Smooth muscle cell (in vitro differentiated cells): Measurements from ENCODE around the gene ZNF282. TPM values are rescaled to one million over a fixed set of nuclear protein-coding genes. Genes with fewer than 3 reads are reported as not detected.
"Not testable (repeated sequence)": the region's sequence is repeated elsewhere in the genome, so short reads cannot be mapped to it uniquely, and the experiment has no call there.

Experiments
- DNase-seq: peaks from one replicate; lab custom pipeline; 2025; ENCODE audit not compliant: unreplicated experiment; lab: John Stamatoyannopoulos, UW
- H2AFZ ChIP-seq: fragments of 200-600 bp; sonication (generic); 2 replicates; pipeline ENCODE4 v1.6.0; 2016; ENCODE audit warnings: antibody characterized with exemption, low read depth, mild to moderate bottlenecking
- H3F3A ChIP-seq: fragments of 200-600 bp; sonication (generic); 2 replicates; pipeline ENCODE4 v1.6.0; 2017; ENCODE audit warnings: antibody characterized with exemption, low read depth
- H3K27ac ChIP-seq: fragments of 200-600 bp; sonication (generic); 2 replicates; pipeline ENCODE4 v1.5.1; 2016; ENCODE audit warnings: low read depth, mild to moderate bottlenecking
- H3K27me3 ChIP-seq: fragments of 200-600 bp; sonication (generic); 2 replicates; pipeline ENCODE4 v1.6.1; 2016; ENCODE audit warnings: low read depth, mild to moderate bottlenecking
- H3K36me3 ChIP-seq: fragments of 200-600 bp; sonication (generic); 2 replicates; pipeline ENCODE4 v1.5.1; 2016; ENCODE audit warnings: low read depth
- H3K4me1 ChIP-seq: fragments of 200-600 bp; sonication (generic); 2 replicates; pipeline ENCODE4 v1.5.1; 2016; ENCODE audit warnings: low read depth
- H3K4me2 ChIP-seq: fragments of 200-600 bp; sonication (generic); 2 replicates; pipeline ENCODE4 v1.6.0; 2016; ENCODE audit warnings: mild to moderate bottlenecking
- H3K4me3 ChIP-seq: fragments of 200-600 bp; sonication (generic); 2 replicates; pipeline ENCODE4 v1.5.1; 2016; ENCODE audit warnings: mild to moderate bottlenecking
- H3K79me2 ChIP-seq: fragments of 200-600 bp; sonication (generic); 2 replicates; pipeline ENCODE4 v1.6.0; 2016; ENCODE audit warnings: low read depth, mild to moderate bottlenecking
- H3K9ac ChIP-seq: fragments of 200-600 bp; sonication (generic); 2 replicates; pipeline ENCODE4 v1.6.0; 2016; ENCODE audit warnings: low read depth
- H3K9me3 ChIP-seq: fragments of 200-600 bp; sonication (generic); replicated peaks from 2 replicates; pipeline ENCODE4 v1.5.1; 2016; ENCODE audit warnings: low read depth
- H4K20me1 ChIP-seq: fragments of 200-600 bp; sonication (generic); 2 replicates; pipeline ENCODE4 v1.6.0; 2016; ENCODE audit warnings: low read depth
- WGBS: methylation state at CpG from one replicate; pipeline ENCODE4 v1.1.7; 2016; ENCODE audit warnings: low lambda C conversion rate; 5-methylcytosine and 5-hydroxymethylcytosine counted together
- polyA plus RNA-seq: library from polyadenylated mRNA; unstranded; fragments of >200 nt; fragmentation: Nextera tagmentation; extraction: Ambion mirVana; gene quantifications from 2 replicates; pipeline ENCODE4 v1.2.1, GENCODE V29; 2016
- total RNA-seq: library from RNA; depleted of rRNA; stranded (reverse); fragments of >200 nt; gene quantifications from 2 replicates; pipeline ENCODE4 v1.2.3, GENCODE V29; 2014
- TF ChIP-seq, protein P1 (sequence below): fragments of 200-600 bp; sonication (generic); IDR thresholded peaks from 2 replicates; pipeline ENCODE4 v1.5.1; 2017; ENCODE audit warnings: borderline replicate concordance, mild to moderate bottlenecking, antibody characterized with exemption; ENCODE audit not compliant: insufficient read depth, poor library complexity, severe bottlenecking

ZNF282 gene
- total and polyA plus RNA-seq, 2 experiments from 2014 or later, result 5.0 to 8.9 TPM

GRCh38 chr7:149245244-149245643, 49.9 kb downstream of the ZNF282 start:
- no peak overlapping the region for H3K27ac ChIP-seq
- 72% methylated on average over 5 of the region's 5 CpGs for WGBS
- peaks cover 55% of the 10 kb centered on the region for H4K20me1 ChIP-seq
- peaks cover 7% of the 10 kb centered on the region for H3K4me1 ChIP-seq
- H3K9me3 ChIP-seq, result no peaks in the 10 kb centered on the region
- no peak overlapping the region for H2AFZ ChIP-seq
- H3K27me3 ChIP-seq, result no peaks in the 10 kb centered on the region
- no peak overlapping the region for H3K4me2 ChIP-seq
- no peak for DNase-seq
- H3K4me3 ChIP-seq, result no peak overlapping the region
- H3F3A ChIP-seq, result no peaks in the 10 kb centered on the region
- no peaks in the 10 kb centered on the region for H3K36me3 ChIP-seq
- no peak overlapping the region for H3K9ac ChIP-seq
- peaks cover 74% of the 10 kb centered on the region for H3K79me2 ChIP-seq
- TF ChIP-seq, protein P1, sequence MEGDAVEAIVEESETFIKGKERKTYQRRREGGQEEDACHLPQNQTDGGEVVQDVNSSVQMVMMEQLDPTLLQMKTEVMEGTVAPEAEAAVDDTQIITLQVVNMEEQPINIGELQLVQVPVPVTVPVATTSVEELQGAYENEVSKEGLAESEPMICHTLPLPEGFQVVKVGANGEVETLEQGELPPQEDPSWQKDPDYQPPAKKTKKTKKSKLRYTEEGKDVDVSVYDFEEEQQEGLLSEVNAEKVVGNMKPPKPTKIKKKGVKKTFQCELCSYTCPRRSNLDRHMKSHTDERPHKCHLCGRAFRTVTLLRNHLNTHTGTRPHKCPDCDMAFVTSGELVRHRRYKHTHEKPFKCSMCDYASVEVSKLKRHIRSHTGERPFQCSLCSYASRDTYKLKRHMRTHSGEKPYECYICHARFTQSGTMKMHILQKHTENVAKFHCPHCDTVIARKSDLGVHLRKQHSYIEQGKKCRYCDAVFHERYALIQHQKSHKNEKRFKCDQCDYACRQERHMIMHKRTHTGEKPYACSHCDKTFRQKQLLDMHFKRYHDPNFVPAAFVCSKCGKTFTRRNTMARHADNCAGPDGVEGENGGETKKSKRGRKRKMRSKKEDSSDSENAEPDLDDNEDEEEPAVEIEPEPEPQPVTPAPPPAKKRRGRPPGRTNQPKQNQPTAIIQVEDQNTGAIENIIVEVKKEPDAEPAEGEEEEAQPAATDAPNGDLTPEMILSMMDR, result no peak

GRCh38 chr7:149245744-149246143, 50.4 kb downstream of the ZNF282 start:
- H4K20me1 ChIP-seq, result peaks cover 55% of the 10 kb centered on the region
- H3F3A ChIP-seq, result no peaks in the 10 kb centered on the region
- WGBS, result 93% methylated on average over 5 of the region's 5 CpGs
- H3K27me3 ChIP-seq, result no peaks in the 10 kb centered on the region
- H3K79me2 ChIP-seq, result peaks cover 69% of the 10 kb centered on the region
- peaks cover 2% of the 10 kb centered on the region for H3K4me1 ChIP-seq
- no peak overlapping the region for H3K4me3 ChIP-seq
- H3K9ac ChIP-seq, result no peak overlapping the region
- no peaks in the 10 kb centered on the region for H3K9me3 ChIP-seq
- no peaks in the 10 kb centered on the region for H3K36me3 ChIP-seq
- no peak for DNase-seq
- no peak overlapping the region for H2AFZ ChIP-seq
- no peak overlapping the region for H3K27ac ChIP-seq
- TF ChIP-seq, protein P1, result no peak
- no peak overlapping the region for H3K4me2 ChIP-seq

DNA sequence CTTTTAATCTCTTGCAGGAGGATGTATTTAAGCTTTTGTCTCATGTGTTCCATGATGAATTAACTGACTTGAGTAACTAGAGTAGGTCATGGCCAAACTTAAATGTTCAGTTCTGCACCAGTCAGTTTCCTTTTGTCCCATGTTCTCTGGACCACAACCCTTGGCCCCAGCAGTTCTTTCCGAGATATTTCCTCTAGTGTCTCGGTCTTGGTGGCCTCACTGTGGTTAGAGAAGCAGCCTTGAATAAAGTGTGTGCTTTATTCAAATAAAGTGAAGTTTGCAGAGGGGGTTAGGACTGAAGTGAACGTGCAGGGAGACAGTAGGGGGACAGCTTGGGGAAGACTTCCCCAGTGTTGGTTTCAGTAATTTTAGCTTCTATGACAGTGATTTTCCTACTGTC, 53.4 kb downstream of the ZNF282 start:
- peaks cover 40% of the 10 kb centered on the region for H3K79me2 ChIP-seq

DNA sequence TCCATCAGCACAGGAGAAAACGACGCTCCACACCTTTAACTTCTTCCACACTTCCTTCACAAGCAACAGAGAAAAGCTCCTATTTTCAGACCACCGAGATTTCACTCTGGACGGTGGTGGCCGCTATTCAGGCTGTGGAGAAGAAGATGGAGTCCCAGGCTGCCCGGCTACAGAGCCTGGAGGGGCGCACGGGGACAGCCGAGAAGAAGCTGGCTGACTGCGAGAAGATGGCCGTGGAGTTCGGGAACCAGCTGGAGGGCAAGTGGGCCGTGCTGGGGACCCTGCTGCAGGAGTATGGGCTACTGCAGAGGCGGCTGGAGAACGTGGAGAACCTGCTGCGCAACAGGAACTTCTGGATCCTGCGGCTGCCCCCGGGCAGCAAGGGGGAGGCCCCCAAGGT, 54.8 kb downstream of the ZNF282 start:
- H3K4me1 ChIP-seq, H3K9me3 ChIP-seq, H3K4me2 ChIP-seq, H3K27me3 ChIP-seq, H3K36me3 ChIP-seq, H3K4me3 ChIP-seq, H2AFZ ChIP-seq, H3K9ac ChIP-seq, H3F3A ChIP-seq, DNase-seq, H3K27ac ChIP-seq: not testable (repeated sequence)
- Histone ChIP-seq H4K20me1 (peaks cover 41% of the 10 kb centered on the region), H3K79me2 (peaks cover 30% of the 10 kb centered on the region)
- 95% methylated on average over 18 of the region's 18 CpGs for WGBS

More for the DNA sequence above, 53.4 kb downstream of the ZNF282 start:
- Histone ChIP-seq H2AFZ (no peak overlapping the region), H3K4me2 (no peak overlapping the region), H3K27ac (no peak overlapping the region), H4K20me1 (peaks cover 53% of the 10 kb centered on the region), H3K36me3 (peaks cover 4% of the 10 kb centered on the region), H3K4me1 (no peaks in the 10 kb centered on the region), H3K4me3 (no peak overlapping the region), H3F3A (no peaks in the 10 kb centered on the region), H3K9me3 (no peaks in the 10 kb centered on the region), H3K9ac (no peak overlapping the region), H3K27me3 (no peaks in the 10 kb centered on the region)
- TF ChIP-seq, protein P1, result no peak
- 93% methylated on average over 3 of the region's 3 CpGs for WGBS
- no peak for DNase-seq

DNA sequence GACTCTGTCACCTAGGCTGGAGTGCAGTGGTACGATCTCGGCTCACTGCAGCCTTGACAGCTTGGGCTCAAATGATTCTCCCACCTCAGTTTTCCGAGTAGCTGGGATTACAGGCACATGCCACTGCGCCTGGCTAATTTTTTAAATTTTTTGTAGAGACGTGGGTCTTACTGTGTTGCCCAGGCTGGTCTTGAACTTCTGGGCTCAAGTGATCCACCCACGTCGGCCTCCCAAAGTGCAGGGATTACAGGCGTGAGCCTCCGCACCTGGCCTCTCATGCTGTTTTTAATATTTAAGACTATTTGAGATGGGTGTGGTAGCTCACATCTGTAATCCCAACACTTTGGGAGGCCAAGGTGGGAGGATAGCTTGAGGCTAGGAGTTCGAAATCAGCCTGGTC, 56.2 kb downstream of the ZNF282 start:
- H3K27ac ChIP-seq, H3K36me3 ChIP-seq, H2AFZ ChIP-seq, H3K9ac ChIP-seq, H3K27me3 ChIP-seq, H3K4me2 ChIP-seq, H3K4me3 ChIP-seq, H3K4me1 ChIP-seq, H3K9me3 ChIP-seq, H3F3A ChIP-seq, DNase-seq: not testable (repeated sequence)
- Histone ChIP-seq H3K79me2 (peaks cover 22% of the 10 kb centered on the region), H4K20me1 (peaks cover 32% of the 10 kb centered on the region)
- WGBS, result 96% methylated on average over 10 of the region's 10 CpGs
